ENCODE measurements around the gene ZCCHC24.

DNA sequence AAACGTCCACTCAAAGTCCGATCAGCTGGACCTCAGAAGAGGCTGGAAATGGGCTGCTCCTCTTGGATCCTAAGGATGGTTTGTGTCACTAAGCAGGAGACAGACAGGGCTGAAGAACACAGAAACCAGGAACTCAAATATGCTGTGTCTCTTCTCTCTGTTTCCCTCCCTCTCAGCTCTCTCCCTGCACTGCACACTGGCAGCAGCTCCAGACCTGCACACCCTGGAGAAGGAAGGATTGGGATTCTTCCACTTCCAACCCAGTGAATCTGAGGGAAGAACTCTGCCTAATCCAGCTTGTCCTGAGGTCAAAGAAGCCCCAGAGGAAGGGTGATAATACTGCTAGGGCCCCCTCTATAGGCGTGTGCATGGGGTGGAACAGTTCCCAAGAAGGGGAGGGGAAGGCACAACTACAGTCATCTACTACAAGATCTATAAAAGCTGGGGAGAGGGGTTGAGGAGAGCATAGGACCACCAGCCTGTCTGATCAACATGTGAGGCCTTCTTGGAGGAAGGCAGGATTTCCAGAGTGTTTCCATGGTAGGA lies 22.7 kb upstream of the ZCCHC24 start:
- TF ChIP-seq, protein P1, sequence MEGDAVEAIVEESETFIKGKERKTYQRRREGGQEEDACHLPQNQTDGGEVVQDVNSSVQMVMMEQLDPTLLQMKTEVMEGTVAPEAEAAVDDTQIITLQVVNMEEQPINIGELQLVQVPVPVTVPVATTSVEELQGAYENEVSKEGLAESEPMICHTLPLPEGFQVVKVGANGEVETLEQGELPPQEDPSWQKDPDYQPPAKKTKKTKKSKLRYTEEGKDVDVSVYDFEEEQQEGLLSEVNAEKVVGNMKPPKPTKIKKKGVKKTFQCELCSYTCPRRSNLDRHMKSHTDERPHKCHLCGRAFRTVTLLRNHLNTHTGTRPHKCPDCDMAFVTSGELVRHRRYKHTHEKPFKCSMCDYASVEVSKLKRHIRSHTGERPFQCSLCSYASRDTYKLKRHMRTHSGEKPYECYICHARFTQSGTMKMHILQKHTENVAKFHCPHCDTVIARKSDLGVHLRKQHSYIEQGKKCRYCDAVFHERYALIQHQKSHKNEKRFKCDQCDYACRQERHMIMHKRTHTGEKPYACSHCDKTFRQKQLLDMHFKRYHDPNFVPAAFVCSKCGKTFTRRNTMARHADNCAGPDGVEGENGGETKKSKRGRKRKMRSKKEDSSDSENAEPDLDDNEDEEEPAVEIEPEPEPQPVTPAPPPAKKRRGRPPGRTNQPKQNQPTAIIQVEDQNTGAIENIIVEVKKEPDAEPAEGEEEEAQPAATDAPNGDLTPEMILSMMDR (conservative IDR thresholded peaks at IDR 0.05; ENCODE audit: low read length): no peak
- TF ChIP-seq EZH2phosphoT487 (IDR thresholded peaks at IDR 0.05; ENCODE audit: borderline replicate concordance, low read depth, low read length): no peak

Data from OCI-LY7 (cell line).